GM13976 (cell line): ENCODE results near the gene SAP30BP.

Experiments
- DNase-seq: peaks from one replicate; pipeline ENCODE4 v3.0.0; 2012; ENCODE audit warnings: low spot score
- in situ Hi-C: fragments of 300-500 bp; cut with MboI; formaldehyde crosslinking; loops from one replicate; pipeline ENCODE4 v1.12.0; 2022; ENCODE audit warnings: low sequenced_read_pairs, mixed read lengths, inconsistent platforms; ENCODE audit not compliant: unreplicated experiment
- TF ChIP-seq, protein P1 (sequence below): IDR thresholded peaks from 2 replicates; pipeline ENCODE4 v1.5.1; 2012; ENCODE audit warnings: borderline replicate concordance, mild to moderate bottlenecking; ENCODE audit not compliant: insufficient read depth; ENCODE audit errors: extremely low read depth, missing control alignments, control extremely low read depth

Gene SAP30BP

DNA sequence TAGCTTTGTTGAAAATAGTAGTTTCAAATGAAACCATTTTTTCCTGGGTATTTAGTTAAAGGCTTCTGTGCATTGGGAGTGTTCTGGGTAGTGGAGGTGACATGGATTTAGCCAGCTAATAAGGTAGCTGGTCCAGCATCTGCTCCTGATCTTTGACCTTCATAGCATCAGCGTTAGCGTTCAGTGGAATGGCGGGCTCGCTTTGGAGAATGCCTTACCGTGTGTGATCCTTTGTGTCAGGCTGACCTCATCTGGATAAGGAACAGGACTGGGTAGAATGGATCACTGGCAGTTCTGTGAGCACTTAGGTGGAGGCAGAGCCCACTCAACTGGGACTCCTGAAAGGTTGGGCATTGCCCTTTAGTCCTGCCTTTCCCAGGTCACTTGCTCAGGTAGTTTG is 3.7 kb downstream of the SAP30BP start:
- in situ Hi-C loops = no loop called here
- DNase-seq = no peak
- TF ChIP-seq, protein P1, sequence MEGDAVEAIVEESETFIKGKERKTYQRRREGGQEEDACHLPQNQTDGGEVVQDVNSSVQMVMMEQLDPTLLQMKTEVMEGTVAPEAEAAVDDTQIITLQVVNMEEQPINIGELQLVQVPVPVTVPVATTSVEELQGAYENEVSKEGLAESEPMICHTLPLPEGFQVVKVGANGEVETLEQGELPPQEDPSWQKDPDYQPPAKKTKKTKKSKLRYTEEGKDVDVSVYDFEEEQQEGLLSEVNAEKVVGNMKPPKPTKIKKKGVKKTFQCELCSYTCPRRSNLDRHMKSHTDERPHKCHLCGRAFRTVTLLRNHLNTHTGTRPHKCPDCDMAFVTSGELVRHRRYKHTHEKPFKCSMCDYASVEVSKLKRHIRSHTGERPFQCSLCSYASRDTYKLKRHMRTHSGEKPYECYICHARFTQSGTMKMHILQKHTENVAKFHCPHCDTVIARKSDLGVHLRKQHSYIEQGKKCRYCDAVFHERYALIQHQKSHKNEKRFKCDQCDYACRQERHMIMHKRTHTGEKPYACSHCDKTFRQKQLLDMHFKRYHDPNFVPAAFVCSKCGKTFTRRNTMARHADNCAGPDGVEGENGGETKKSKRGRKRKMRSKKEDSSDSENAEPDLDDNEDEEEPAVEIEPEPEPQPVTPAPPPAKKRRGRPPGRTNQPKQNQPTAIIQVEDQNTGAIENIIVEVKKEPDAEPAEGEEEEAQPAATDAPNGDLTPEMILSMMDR = no peak

DNA sequence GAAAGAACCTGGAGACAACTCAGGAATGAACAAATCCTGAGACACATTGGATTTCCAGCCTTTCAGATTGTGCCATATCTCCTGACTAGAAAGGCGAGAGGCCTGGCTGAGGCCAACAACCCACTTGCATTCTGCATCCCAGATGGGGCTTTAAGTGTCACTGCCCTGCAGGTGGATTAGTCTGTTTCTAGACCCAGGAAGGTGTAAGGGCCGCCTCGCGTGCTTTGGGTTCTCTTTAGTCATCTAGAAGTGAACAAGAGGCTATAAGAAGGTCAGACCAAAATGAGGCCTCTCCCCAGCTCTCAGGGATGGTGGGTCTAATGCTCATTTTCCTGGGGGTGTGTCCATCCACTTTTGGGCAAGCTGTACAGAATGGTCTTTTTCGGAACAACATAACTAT is 4.9 kb downstream of the SAP30BP start:
- TF ChIP-seq, protein P1 = no peak
- in situ Hi-C loops = no loop called here

DNA sequence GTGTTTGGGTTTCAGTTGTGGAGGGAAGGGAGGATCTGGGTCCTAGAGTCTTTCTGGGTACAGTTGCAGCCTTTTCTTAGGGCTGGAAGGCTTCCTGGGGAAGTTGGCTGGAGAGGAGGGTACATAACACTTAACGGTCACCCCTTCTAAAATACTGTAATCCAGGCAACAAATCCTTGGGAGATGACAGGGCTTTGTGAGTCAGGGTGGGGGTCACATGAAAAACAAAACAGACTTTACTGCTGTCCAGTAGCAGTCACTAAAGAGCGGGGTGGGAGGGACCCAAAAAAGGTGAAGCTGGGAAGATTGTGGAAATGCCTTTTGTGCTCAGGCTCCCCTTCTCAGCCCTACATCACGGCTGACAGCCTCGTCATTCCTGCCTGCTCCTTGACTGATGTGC is 6.3 kb downstream of the SAP30BP start:
- TF ChIP-seq, protein P1 = no peak

More for the DNA sequence above, 4.9 kb downstream of the SAP30BP start:
- DNase-seq = no peak

GRCh38 chr17:75676461-75676860 is 9.3 kb downstream of the SAP30BP start:
- in situ Hi-C loops = no loop called here
- DNase-seq = no peak
- TF ChIP-seq, protein P1 = no peak

More for the DNA sequence above, 6.3 kb downstream of the SAP30BP start:
- no peak for DNase-seq
- in situ Hi-C loops = no loop called here

DNA sequence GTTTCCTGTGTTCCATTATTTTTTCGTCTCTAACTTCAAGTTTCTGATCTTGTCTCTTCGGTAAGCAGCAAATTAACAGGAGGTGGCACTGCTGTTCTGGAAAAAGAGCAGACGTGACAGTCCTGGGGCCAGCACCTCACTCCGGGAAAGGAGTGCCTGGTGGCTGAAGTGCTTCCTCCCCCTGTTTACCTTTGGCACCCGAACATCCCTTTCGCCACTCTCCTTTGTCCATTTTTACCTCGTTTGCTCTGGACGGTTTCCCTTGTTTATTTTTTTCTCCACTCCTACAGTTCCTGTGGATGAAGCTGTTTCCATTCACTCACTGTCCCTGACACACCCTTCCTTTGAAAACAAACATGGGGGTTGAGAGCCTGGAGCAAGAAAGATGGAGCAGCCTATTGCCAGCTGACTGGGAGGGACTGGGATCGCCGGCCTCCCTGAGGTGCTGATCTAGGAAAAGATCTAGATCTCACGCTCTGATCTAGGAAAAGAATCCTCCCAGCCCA is 12.6 kb downstream of the SAP30BP start:
- TF ChIP-seq, protein P1 = no peak
- no peak for DNase-seq
- in situ Hi-C loops = no loop called here

GRCh38 chr17:75680431-75680830 is 13.3 kb downstream of the SAP30BP start:
- DNase-seq = no peak
- in situ Hi-C loops = no loop called here
- TF ChIP-seq, protein P1 = no peak
